ENCODE results near the gene CHST2. TPM values are rescaled to one million over a fixed set of nuclear protein-coding genes. Genes with fewer than 3 reads are reported as not detected.

Gene CHST2
- total RNA-seq, 1 experiment from 2014 or later, result 17.3 TPM

DNA sequence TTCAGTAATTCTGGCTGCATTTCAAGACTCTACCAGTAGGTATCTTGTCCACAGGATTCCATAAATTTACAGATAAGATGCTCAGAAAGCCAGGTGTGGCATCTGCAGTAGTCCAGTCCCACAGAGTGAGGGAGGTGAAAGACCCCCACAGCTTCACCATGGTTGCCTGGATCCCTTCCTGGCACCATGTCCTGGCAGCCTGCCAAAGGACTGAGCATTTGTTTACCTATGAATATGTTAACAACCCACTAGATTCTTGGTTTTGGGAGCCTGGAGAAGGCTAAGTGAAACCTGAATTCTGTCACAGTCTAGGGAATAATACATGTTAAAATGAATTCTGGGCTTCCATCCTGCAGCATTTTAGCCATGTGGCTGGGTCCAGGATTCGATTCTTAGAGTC is 14.9 kb downstream of the CHST2 start (continued):
- no peak for TF ChIP-seq NR1H2 (CRISPR knock-in tag; IDR thresholded peaks at IDR 0.05)

DNA sequence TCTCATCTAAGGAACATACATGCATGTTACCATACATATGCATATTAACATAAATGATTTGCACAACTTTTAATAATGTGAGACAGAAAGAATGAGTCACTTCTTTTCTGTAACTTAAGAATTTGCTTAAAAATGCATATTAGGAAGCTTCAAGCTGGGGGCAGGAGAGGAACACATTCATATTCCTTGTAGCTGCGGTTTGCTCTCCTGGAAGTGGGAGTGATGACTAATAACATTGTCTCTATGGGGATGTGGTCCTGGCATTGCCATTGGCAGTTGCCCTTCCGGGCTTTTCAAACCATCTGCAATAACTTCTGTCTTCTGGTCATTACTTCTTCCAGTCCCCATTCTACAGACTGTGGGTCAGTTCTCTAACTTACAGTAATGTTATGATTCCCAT is 15.6 kb downstream of the CHST2 start:
- Mint-ChIP-seq H3K36me3 (no peaks in the 10 kb centered on the region), H3K4me1 (peaks cover 17% of the 10 kb centered on the region), H3K27ac (no peak overlapping the region), H3K4me3 (no peak overlapping the region), H3K27me3 (ENCODE audit: low read depth) (no peaks in the 10 kb centered on the region), H3K9me3 (peaks cover 2% of the 10 kb centered on the region)
- CTCF ChIA-PET, result interaction anchor here (1.8 kb wide), 1 partner anchor 11 kb away, joined by 4 read pairs; no protein-coding TSS in a partner anchor
- TF ChIP-seq RORB (CRISPR knock-in tag; IDR thresholded peaks at IDR 0.05) (no peak), IRF2 (CRISPR knock-in tag; IDR thresholded peaks at IDR 0.05; ENCODE audit: borderline replicate concordance, low read depth) (no peak), ZNF232 (CRISPR knock-in tag; IDR thresholded peaks at IDR 0.05) (no peak), CREB1 (CRISPR knock-in tag; IDR thresholded peaks at IDR 0.05) (no peak), EMX1 (CRISPR knock-in tag; IDR thresholded peaks at IDR 0.05) (no peak), SMAD3 (CRISPR knock-in tag; IDR thresholded peaks at IDR 0.05; ENCODE audit: borderline replicate concordance) (no peak), TP53 (CRISPR knock-in tag; IDR thresholded peaks at IDR 0.05) (no peak), AFF4 (CRISPR knock-in tag; IDR thresholded peaks at IDR 0.05; ENCODE audit: borderline replicate concordance) (no peak), ESRRA (CRISPR knock-in tag; IDR thresholded peaks at IDR 0.05; ENCODE audit: borderline replicate concordance) (no peak), ZMAT4 (CRISPR knock-in tag; IDR thresholded peaks at IDR 0.05) (no peak), FOXK1 (CRISPR knock-in tag; IDR thresholded peaks at IDR 0.05) (no peak), TCF7 (CRISPR knock-in tag; IDR thresholded peaks at IDR 0.05; ENCODE audit: low read depth) (no peak), USF2 (CRISPR knock-in tag; IDR thresholded peaks at IDR 0.05) (no peak), ZNF396 (CRISPR knock-in tag; IDR thresholded peaks at IDR 0.05; ENCODE audit: borderline replicate concordance) (no peak), CBFB (CRISPR knock-in tag; IDR thresholded peaks at IDR 0.05; ENCODE audit: low read depth) (no peak), ZNF423 (CRISPR knock-in tag; IDR thresholded peaks at IDR 0.05) (no peak)
- TF ChIP-seq, protein P1, sequence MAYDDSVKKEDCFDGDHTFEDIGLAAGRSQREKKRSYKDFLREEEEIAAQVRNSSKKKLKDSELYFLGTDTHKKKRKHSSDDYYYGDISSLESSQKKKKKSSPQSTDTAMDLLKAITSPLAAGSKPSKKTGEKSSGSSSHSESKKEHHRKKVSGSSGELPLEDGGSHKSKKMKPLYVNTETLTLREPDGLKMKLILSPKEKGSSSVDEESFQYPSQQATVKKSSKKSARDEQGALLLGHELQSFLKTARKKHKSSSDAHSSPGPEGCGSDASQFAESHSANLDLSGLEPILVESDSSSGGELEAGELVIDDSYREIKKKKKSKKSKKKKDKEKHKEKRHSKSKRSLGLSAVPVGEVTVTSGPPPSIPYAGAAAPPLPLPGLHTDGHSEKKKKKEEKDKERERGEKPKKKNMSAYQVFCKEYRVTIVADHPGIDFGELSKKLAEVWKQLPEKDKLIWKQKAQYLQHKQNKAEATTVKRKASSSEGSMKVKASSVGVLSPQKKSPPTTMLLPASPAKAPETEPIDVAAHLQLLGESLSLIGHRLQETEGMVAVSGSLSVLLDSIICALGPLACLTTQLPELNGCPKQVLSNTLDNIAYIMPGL (CRISPR knock-in tag; IDR thresholded peaks at IDR 0.05), result no peak
- TF ChIP-seq, protein P2, sequence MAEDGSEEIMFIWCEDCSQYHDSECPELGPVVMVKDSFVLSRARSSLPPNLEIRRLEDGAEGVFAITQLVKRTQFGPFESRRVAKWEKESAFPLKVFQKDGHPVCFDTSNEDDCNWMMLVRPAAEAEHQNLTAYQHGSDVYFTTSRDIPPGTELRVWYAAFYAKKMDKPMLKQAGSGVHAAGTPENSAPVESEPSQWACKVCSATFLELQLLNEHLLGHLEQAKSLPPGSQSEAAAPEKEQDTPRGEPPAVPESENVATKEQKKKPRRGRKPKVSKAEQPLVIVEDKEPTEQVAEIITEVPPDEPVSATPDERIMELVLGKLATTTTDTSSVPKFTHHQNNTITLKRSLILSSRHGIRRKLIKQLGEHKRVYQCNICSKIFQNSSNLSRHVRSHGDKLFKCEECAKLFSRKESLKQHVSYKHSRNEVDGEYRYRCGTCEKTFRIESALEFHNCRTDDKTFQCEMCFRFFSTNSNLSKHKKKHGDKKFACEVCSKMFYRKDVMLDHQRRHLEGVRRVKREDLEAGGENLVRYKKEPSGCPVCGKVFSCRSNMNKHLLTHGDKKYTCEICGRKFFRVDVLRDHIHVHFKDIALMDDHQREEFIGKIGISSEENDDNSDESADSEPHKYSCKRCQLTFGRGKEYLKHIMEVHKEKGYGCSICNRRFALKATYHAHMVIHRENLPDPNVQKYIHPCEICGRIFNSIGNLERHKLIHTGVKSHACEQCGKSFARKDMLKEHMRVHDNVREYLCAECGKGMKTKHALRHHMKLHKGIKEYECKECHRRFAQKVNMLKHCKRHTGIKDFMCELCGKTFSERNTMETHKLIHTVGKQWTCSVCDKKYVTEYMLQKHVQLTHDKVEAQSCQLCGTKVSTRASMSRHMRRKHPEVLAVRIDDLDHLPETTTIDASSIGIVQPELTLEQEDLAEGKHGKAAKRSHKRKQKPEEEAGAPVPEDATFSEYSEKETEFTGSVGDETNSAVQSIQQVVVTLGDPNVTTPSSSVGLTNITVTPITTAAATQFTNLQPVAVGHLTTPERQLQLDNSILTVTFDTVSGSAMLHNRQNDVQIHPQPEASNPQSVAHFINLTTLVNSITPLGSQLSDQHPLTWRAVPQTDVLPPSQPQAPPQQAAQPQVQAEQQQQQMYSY (CRISPR knock-in tag; IDR thresholded peaks at IDR 0.05), result no peak
- TF ChIP-seq, protein P3, sequence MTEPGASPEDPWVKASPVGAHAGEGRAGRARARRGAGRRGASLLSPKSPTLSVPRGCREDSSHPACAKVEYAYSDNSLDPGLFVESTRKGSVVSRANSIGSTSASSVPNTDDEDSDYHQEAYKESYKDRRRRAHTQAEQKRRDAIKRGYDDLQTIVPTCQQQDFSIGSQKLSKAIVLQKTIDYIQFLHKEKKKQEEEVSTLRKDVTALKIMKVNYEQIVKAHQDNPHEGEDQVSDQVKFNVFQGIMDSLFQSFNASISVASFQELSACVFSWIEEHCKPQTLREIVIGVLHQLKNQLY (CRISPR knock-in tag; IDR thresholded peaks at IDR 0.05), result no peak
- DNase-seq (ENCODE audit: low spot score) (no peak), ATAC-seq (peak; percentile 33)
- POLR2A ChIA-PET, result interaction anchor here (0.9 kb wide), 1 partner anchor 14 kb away, joined by 3 read pairs; no protein-coding TSS in a partner anchor

Data from WTC11 (cell line).